IPS-11a (cell line): ENCODE data around the gene CNTN5.
"Not testable (repeated sequence)": the region's sequence is repeated elsewhere in the genome, so short reads cannot be mapped to it uniquely, and the experiment has no call there.

Source experiments
- H3K4me3 ChIP-seq: one replicate; pipeline ENCODE4 v1.5.1; 2013; ENCODE audit warnings: low read depth, low read length, control low read depth

CNTN5 gene

DNA sequence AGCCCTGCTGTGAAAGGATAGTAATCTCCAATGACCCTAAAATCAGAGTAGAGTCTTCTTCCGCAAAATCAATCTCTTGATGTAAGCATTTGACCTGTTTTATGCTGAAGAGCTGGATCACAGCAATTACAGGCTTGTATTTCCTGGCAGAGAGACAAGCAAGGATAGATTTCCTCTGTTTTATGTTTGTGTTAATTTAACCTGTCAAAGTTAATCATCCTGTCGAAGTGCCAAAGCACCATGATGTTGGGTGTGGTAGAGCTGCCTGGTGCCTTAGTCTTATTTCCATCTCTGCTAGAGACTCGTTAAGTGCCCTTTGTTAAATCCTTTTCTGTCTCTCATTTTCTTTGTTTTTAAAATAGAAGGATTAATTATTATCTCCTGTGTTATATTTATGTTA lies 248.1 kb downstream of the CNTN5 start:
- H3K4me3 ChIP-seq, result no peak overlapping the region

DNA sequence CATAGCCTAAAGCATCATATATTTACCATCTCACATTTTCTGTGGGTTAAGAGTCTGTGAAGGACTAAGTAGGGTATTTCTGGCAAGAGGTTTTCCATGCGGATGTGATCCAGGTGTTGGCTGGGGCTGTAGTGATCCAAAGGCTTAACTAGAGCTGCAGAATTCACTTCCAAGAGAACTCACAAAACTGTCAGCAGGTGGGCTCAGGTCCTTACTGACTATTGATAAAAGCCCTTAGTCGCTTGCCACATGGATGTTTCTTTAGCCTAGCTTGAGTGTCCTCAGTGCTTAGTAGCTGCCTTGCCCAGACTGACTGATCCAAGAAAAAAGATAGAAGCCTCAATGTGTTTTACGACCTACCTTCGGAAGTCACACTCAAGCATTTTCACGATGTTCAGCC lies 250.8 kb downstream of the CNTN5 start:
- no peak overlapping the region for H3K4me3 ChIP-seq

DNA sequence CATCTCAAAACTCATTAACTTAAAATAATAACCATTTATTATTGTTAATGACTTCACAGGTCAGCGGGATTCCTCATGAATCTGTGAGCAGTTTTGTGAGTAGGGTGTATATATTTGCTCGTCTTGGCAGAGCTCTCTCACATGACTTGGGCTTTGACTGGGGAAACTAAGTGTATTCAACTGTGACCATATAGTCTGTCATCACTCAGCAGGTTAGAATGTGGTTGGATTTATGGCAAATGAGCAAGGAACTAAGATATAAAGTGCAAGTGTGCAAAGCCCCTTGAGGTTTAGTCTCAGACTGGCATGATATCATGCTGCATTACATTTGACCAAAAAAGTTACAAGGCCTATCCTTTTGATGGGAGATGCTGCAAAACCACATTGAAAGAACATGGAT lies 254.8 kb downstream of the CNTN5 start:
- no peak overlapping the region for H3K4me3 ChIP-seq

DNA sequence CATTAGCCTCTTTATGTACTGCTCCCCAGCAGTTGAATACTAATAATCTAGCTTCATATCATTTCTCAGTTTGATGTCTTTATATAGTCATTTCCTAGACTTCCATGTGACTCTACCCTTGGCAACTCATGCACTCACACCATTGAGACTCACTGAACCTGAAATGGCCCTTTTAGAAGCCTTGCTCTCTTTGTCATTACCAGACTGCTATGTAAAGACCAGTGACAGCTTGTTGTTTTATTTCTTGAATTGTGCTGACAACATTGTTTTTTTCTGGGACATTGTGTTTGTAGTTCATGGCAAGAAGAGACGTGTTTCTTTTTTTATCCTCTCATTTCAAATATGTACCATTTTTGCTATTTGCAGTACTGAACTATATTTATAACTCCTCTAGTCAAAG lies 256.5 kb downstream of the CNTN5 start:
- H3K4me3 ChIP-seq, result no peak overlapping the region

DNA sequence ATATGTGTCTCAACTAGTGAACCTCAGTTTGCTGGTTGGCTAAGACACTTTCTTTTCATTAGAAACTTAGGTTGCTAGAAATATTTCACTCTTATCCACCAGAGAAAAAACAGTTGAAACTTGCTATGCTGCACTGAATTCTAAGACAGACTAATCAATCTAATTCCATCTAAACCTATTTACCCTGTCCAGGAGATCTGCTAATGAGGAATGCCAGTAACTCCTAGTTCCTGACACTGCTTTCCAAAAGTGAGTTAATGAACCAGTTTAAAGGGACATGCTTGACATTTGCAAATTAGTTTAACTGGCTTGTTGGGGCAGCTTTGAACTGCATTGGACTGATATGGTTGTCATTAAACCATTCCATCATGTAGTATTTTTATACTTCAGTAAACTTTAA lies 258.5 kb downstream of the CNTN5 start:
- no peak overlapping the region for H3K4me3 ChIP-seq

DNA sequence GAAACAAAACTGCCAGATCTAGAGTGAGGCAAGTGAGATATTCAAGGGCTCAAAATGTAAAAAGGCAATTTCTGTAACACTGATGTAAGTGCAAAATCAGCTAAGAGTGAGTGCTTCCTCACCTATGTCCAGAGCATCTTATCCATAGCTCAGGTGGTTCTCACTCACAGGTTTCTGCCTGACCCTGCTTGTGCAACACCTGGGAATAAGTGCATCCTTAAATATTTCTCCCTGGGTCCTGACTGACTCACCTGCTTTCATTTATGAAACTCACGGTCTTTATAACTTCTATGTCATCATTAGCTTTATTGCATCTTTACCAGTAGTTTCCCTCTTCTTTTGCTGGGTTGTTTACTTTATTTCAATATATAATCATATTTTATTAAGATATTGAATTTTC lies 260.6 kb downstream of the CNTN5 start:
- no peak overlapping the region for H3K4me3 ChIP-seq

DNA sequence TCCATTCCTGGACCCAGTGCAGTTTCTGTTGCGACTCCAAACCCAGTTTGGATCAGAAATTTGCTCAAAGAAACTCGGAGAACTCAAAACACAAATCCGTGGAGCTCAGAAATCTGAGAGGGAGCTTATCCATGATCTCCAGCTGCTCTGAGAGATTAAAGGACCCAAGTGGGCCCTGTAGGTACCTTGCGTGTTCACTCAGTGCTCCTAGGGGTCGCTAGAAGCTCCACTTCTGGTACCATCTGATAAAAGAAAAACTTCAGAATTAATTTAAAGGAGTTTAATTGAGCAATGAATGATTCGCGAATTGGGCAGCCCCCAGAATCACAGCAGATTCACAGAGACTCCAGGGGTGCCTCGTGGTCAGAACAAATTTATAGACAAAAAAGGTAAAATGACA lies 277.2 kb downstream of the CNTN5 start:
- H3K4me3 ChIP-seq, result not testable (repeated sequence)

DNA sequence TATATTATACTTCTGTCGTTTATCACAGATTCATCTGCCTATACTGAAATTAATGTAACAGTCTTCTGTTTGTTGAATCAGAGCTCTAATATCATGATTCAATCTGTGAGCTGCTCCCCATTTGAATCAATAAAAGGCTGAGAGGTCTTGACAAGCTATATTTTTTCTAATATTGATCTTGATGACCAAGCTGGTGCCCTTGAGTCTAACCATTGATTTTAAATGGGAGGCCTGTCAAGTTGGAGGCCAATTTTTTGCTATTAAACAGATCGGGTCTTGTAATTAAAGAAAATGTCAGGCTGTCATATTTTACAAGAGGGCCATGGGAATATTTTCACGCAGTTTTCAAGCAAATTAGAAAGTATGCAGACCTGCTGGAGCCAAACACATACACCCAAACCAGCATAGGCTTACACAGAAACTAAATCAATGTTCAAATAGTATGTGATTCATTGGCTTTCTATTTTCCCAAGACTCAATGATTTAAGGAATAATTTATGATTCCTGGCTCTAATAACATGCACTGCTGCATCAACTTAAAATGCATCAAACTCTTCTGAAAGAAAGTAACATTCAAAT lies 286.9 kb downstream of the CNTN5 start:
- H3K4me3 ChIP-seq, result no peak overlapping the region

DNA sequence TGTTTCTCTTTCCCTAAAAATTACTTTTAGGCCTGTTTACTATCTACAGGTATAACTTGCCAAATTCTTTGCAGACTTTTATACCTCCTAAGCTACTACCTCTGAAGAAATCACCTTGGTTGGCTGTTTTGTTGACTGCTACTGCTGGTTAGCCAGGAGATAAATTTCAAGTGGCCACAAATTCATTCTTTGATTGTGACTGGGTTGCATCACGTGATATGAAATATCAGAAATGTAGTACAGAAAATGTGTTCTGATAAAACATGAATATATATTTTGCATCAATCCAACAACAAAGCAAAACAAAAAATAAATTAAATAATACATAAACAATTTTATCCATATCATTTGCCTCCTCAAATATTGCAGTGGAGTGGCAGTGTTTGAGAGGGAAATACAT lies 291.1 kb downstream of the CNTN5 start:
- no peak overlapping the region for H3K4me3 ChIP-seq

DNA sequence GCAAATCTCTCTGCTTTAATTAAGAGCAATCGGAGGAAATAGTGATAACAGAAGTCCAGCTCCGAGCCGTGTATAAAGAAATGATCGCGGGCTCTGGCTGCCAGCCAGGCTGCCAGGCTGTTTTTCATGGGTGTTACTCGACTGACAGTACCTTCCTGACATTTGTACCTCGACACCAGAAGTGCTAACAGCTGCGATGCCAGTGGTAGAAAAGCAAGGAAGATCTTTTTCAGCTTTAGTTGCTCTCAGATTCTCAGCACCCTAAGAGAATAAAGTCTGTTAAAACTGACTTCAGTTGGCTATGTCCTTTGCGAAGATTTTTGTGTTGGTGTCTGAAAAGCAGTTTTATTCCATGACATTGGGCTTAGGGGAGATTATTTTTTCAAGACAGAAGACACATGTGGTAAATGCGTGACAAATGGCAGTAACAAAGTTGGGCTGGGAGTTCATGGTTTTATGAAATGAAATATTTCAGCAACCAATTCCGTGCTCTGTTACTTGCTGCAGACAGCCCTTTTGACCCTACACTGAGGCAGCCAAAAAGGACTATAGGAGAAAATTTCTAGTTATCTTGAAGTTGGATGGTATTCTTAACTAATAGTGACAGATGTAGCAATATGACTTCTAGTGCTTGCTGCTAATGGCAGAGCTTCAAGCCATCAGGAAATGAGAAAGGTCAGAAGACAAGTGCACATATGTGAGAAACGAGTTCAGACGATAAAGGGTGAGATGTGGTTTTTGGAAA lies 296.2 kb downstream of the CNTN5 start:
- no peak overlapping the region for H3K4me3 ChIP-seq

DNA sequence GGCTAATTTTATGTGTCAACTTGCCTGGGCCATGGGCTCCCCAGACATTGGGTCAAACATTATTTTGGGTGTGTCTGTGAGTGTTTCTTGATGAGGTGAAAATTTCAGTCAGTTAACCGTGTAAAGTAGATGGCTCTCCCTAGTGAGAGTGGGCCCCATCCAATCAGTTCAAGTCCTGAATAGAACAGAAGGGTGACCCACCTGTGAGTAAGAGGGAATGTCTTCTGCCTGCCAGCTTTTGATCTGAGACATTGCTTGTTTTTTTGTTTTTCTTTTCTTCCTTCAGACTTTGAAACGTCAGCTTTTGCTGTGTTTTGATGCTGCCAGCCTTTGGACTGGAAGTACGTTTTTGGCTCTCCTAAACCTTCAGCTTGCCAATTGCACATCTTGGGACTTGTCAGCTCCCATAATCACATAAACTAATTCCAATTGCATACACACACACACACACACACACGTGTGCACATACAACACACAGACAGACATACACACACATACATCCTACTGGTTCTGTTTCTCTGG lies 300.1 kb downstream of the CNTN5 start:
- no peak overlapping the region for H3K4me3 ChIP-seq

DNA sequence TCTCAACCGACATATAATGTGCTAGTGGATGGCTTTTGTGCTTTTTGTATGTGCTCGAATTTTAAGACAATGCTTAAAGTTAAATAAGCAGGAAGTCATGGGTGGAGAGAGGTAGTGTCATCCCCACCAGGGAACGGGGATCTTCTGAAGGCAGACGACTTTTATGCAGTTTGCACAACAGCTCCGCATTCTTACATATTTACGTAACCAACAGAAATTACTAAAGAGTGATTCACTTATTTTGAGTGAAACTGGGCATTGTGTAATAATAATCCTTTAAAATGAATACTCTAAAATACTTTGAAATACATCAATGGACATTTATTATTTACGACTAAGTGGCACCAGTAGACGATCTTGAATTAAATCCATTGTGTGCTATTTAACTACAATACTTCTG lies 305.1 kb downstream of the CNTN5 start:
- no peak overlapping the region for H3K4me3 ChIP-seq

DNA sequence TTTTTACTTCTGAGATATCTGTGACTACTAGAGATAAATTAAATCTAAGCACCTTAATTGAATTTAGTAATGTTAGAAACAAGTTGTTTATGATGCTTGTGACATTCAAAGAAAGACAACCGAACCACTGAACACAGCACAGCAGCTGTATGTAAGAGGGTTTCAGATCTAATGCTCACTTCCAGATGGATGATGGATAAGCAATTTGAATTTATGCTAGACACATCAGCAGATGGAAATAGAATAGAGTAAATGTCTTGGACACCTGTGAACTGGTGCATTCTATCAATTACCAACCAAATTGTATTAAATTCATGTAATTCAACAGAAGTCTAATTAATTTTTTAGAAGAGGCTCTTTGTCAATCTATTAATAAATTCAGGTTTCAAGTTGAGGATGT lies 306.3 kb downstream of the CNTN5 start:
- no peak overlapping the region for H3K4me3 ChIP-seq

DNA sequence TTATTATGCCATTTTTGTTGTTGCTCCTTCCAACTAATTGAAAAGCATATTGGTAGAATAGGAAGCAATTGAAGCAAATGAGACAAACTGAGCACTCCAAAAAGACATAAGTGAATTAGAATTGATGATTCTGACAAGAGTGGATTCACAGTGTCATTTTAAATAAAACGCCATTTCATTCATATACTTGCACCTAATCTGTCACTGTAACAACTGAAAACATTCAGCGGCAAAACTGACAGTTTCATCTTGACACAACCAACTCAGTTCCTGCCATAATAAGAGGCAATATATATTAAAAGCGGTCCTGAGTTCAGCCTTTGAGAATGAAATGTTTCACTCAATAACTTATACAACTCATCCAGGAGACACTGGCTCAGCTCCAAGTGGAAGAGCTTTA lies 306.8 kb downstream of the CNTN5 start:
- H3K4me3 ChIP-seq, result no peak overlapping the region

DNA sequence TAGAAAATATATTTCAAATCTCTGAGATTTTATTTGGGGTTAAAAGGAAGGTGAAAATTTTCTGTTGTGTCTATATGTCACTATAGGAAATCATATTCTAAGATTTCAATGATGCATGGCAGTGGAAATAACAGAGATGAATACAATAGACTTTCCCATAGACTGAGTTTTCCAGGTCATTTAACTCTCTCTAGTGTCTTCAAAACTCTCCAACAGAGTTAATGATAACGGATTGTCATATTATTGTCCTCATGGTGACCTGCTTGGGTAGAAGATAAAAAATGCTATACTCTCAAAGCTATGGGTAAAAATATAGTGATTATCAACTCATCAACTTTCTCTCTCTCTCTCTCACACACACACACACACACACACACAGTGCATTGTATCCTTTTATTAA lies 312.9 kb downstream of the CNTN5 start:
- H3K4me3 ChIP-seq, result no peak overlapping the region

DNA sequence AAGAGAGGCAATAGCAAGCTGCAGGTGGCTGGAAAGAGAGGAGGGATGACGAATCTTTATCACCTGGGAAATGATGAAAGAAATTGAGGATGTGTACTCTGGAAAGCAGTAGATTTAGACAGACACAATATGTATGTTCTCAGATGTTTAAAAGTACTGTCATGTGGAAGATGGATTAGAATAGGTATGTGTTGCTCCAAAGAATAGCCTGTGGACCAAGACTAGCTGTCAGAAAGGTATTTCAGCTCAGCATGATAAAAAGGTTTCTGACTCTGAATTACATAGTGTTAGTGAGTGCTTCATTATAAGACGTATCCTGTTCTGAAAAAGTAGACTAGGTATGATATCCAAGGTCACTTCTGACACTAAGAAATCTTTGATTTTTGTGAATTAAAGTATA lies 322.4 kb downstream of the CNTN5 start:
- H3K4me3 ChIP-seq, result no peak overlapping the region

DNA sequence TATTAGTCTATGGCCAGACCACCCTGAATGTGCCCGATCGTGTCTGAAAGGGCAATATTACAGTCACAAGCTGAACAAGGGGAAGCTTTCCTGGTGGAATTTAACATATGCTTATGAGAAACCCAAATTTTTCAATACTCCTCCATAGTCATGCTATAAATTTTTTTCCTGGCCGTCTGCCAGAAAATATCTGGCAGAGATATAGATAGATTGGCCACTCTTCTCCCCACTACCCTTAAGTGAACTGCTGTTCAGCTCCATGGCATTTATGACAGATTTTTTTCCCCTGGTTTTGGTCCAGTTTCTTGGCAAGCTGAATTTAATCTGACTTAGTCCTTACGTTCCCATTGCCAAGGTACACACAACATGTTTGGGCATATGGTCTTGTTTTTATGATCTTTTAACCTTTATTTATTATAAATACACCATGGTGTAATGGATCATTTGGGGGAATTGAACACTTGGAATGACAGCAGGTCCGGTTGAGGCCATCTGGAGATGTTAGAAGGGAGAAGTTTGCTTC lies 328.5 kb downstream of the CNTN5 start:
- H3K4me3 ChIP-seq, result no peak overlapping the region

DNA sequence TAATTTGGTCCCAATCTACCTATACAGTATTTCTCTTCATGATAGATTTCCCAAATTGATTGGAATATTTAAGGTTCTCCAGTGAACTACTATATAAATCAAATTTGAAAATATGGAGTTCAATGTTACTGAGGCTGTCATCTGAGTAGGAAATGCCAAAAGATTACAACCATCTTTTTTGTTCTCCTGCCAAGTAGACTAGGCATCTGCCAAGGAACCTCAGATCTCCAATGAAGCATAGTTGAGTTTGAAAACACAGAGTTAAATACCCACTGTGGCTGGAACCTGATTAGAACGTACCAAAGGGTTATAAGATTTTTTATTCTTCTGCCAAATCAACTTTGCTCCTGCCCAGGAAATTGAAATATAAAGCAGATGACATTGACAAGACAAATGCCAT lies 330.9 kb downstream of the CNTN5 start:
- no peak overlapping the region for H3K4me3 ChIP-seq

DNA sequence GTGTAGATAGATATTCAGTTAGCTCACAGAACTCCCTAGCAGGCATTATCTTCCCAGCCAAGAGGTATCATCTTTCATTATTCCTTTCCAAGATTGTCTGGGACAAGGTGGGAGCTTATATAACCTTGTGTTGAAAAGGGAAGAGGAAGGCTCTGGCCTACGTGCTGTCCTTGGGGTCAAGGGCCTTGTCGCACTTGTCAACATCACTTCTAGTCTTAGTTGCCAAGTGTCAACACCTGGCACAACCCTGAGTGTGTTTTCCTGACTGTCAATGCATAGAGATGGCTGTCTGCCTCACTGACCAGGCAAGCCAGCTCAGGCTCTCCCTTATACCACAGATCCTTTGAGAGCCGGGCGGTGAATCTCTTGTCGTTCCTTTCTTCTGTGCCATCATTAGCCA lies 331.9 kb downstream of the CNTN5 start:
- H3K4me3 ChIP-seq, result no peak overlapping the region

DNA sequence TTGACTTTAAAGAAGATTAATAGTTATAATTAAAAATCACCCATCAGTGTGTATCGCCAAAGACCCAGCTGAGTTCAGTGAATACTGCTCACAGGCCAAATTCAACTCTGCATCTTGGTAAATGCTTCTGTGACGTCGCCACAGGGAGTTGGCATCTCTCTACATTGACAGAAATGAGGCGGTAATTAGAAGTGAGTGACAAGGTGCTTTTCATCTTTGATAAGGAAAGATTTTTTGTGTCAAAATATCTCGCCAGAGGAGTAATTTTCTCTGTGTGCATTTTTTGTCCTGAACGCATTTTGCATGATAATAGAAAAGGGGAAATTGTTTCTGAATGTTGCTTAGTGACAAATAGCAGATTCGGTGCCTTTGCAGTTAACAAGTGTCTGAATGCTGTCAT lies 345.8 kb downstream of the CNTN5 start:
- no peak overlapping the region for H3K4me3 ChIP-seq

DNA sequence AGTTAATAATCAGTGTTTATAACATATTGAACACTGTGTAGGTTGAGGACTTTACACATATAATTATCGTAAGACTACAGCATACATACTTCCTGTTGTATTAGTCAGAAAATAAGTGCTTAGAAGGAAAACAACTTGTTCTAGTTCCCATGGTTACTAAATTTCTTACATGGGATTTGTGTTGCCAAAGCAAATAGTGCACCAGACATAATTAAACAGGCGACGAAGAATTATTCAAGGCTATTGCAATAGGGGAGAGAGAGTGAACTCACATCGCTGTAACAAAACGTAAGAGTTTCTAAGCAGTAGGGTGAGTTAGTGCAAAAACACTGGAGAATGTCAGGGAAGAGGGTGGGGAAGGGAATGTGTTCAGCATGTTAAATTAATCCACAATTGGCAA lies 347.8 kb downstream of the CNTN5 start:
- H3K4me3 ChIP-seq, result no peak overlapping the region

DNA sequence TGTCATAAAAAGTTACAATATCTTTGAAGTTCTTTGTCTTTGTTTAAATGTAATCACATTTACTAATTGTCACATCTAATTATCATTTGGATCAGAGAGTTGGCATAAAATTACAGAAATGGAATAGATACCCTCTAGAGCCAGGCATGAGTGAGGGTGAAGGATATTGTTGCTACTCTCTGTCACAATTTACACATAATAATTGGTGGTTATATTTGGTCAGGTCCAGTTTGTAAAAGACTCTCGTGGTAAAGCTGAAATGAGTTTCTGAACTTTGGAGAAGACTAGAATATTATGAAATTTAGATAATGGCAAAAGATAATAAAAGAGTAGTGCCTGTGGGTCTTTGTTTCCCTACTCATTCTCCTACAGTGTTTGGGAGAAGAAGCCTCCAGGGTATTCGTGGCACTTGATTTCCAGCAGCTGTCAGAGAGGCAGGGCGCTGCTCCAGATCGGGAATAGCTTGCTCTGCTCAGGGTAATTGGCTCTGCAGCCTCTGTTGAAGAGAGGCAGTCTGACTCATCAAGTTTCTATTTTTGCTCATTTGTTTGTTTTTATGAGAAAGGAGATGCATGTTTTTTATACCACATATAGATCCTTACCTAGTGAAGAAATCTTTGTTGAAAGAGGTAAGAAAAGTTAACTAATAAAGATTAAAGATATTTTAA lies 349.9 kb downstream of the CNTN5 start:
- H3K4me3 ChIP-seq, result no peak overlapping the region
